ENCODE data around the gene SIRT4.

SIRT4 gene

DNA sequence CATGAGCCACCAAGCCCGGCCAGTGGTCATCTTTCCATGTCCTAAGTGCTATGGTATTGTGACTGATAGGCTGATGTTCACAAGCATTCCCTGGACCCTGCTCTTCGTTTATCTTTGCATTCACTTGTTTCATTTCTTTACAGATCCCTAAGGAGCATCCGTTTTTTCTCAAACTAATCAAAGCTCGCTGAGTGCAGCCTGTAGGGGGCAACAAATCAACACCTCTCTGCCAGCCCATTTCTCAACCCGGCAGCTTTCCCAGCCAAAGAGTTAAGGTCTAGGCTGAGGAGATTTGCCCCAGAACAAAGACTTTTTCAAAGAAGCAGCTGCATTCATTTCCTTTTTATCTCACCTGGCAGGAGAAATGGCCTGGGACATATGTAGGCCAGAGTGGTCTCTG is 12.1 kb downstream of the SIRT4 start:
- DNase-seq (ENCODE audit: low read depth) = no peak
- H3K4me3 ChIP-seq (ENCODE audit: low read length) = no peak overlapping the region
- peak; percentile 25 for TF ChIP-seq CTCF (conservative IDR thresholded peaks at IDR 0.05; ENCODE audit: low read length)

GRCh38 chr12:120316798-120317223 is 14.7 kb downstream of the SIRT4 start:
- no peak for TF ChIP-seq CTCF (conservative IDR thresholded peaks at IDR 0.05; ENCODE audit: low read length)
- DNase-seq (ENCODE audit: low read depth) = no peak
- H3K4me3 ChIP-seq (ENCODE audit: low read length) = peak overlapping the region; percentile 87

DNA sequence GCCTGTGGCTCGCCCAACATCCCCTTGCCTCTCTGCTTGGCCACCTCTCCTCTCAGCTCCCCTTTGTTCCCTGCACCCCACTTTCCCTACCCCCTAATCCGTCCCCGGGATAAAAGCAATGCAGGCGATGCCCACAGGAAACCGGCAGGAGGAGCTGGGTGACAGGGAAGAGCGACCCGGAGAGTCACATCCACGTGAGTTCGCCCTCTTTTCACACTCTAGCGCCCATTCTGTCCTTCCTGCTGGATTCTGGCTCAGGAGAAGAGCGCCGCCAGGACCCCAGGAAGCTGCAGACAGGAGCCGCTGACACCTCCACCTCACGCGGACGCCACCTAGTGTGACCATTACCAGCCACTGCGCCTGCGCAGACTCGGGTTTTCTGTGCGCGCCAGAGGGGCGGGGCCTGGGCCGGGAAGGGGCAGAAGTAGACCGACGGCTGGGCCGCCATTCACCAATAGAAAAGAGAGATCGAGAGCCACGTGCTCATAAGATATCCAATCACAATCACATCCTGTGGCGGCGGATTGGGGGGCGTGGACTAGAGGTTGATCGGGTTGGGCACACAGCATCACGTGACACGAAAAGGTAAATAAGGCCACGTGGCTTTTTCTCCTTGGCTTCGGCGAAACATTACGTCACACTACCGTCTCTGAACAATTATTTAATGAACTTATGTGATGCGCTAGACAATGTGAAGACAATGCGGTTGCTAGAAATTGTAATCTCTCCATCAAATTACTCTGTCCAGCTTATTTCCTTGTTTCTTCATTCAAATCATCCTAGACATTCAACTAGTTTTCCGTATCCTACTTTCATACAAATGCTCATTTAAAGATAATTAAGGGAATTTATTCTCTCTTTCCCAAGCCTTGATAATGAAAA is 15.3 kb downstream of the SIRT4 start:
- DNase-seq (ENCODE audit: low read depth) = peak; percentile 98
- peak overlapping the region; percentile 87 for H3K4me3 ChIP-seq (ENCODE audit: low read length)
- TF ChIP-seq CTCF (conservative IDR thresholded peaks at IDR 0.05; ENCODE audit: low read length) = peak; percentile 76

DNA sequence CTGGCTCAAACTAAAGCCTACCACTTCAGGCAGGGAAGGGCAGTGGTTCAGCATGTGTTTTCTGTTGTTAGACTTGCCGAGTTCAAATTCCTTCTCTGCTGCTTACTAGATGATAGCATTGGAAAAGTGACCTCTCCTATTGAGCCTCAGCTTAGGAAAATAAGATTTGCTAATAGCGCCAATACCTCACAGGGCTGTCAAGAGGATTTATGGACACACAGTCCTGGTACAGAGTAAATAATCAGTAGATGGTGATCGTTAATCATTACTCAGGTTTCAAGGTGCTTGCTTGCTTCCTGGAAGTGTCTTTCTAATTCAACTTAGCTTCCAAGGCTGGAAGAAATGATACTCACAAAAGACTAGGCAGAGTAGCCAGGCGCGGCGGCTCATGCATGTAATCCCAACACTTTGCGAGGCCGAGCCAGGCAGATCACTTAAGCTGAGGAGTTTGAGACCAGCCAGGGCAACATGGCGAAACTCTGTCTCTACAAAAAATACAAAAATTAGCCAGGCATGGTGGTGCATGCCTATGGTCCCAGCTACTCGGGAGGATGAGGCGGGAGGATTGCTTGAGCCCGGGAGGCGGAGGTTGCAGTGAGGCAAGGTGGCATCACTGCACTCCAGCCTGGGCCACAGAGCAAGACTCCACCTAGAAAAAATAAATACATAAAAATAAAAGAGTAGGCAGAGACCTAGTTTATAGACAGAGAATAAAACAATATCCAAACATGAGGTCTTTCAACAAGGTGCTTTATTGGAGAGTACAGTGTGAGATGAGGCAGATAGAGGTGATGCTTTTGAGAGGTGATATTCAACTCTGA is 19.5 kb downstream of the SIRT4 start:
- no peak for TF ChIP-seq CTCF (conservative IDR thresholded peaks at IDR 0.05; ENCODE audit: low read length)
- H3K4me3 ChIP-seq (ENCODE audit: low read length) = no peak overlapping the region

GRCh38 chr12:120323772-120324171 is 21.7 kb downstream of the SIRT4 start:
- no peak for DNase-seq (ENCODE audit: low read depth)
- TF ChIP-seq CTCF (conservative IDR thresholded peaks at IDR 0.05; ENCODE audit: low read length) = no peak
- no peak overlapping the region for H3K4me3 ChIP-seq (ENCODE audit: low read length)

More for the DNA sequence above, 19.5 kb downstream of the SIRT4 start:
- DNase-seq (ENCODE audit: low read depth) = no peak

DNA sequence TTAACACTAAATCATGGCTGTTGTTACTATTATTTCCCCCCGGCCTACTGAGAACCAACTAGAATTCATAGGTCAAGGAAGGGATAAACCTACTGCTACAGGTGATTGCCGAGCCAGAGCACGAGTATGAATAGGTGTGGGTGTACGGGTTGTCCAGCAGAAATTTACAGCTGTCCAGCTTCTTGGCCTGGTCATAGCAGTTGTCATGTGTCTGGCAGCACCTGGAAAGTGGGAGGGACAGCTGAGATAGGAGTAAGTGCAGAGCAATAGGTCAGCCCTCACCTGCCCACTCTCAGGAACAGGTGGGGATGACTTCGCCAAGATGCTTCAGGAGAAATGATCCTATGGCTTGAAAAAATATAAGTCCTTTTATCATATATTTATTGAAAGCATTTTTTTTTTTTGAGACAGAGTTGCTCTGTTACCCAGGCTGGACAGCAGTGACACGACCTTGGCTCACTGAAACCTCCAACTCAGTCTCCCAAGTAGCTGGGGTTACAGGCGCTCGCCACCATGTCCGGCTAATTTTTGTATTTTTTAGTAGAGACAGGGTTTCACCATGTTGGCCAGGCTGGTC is 22.8 kb downstream of the SIRT4 start:
- H3K4me3 ChIP-seq (ENCODE audit: low read length) = no peak overlapping the region
- no peak for TF ChIP-seq CTCF (conservative IDR thresholded peaks at IDR 0.05; ENCODE audit: low read length)
- DNase-seq (ENCODE audit: low read depth) = no peak

All from AG10803 (cell line).